ACHN (cell line): Measurements from ENCODE around the gene LHPP.

Source experiments
- DNase-seq: peaks from one replicate; pipeline ENCODE4 v3.0.0-alpha.2; 2015
- in situ Hi-C: cut with HindIII; loops from 2 replicates; pipeline ENCODE4 v1.10.0; 2017; ENCODE audit warnings: low sequenced_read_pairs, low pct_ligation_motif_present, low pct_unique_long_range_greater_than_20kb

LHPP gene

GRCh38 chr10:124465777-124466488 is 4.3 kb downstream of the LHPP start:
- in situ Hi-C loops, result no loop called here
- no peak for DNase-seq

DNA sequence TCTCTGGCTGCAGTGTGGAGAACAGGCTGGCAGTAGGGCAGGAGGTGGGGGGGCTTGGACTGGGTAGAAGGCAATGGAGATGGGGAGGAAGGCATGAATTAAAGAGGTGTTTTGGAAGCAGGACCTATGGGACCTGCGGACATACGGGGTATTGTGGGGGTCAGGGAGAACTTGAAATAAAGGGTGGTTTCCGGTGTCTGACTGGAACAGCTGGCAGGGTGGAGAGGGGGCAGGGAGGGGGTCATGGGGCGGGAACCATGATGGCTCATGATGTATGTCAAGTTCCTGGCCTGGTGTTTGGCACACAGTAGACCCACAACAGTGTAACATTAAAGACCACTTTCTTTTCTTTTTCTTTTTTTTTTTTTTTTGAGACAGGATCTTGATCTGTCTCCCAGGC is 5.5 kb downstream of the LHPP start:
- in situ Hi-C loops, result no loop called here
- DNase-seq, result no peak

- in situ Hi-C loops, result no loop called here
- no peak for DNase-seq
Observed at GRCh38 chr10:124468624-124469023, 7.0 kb downstream of the LHPP start.

- in situ Hi-C loops, result no loop called here
- DNase-seq, result no peak
Observed at GRCh38 chr10:124469956-124470484, 8.4 kb downstream of the LHPP start.

GRCh38 chr10:124470544-124471434 is 9.2 kb downstream of the LHPP start:
- in situ Hi-C loops, result no loop called here
- DNase-seq, result no peak

- no peak for DNase-seq
- in situ Hi-C loops, result no loop called here
Observed at GRCh38 chr10:124472071-124472470, 10.4 kb downstream of the LHPP start.

DNA sequence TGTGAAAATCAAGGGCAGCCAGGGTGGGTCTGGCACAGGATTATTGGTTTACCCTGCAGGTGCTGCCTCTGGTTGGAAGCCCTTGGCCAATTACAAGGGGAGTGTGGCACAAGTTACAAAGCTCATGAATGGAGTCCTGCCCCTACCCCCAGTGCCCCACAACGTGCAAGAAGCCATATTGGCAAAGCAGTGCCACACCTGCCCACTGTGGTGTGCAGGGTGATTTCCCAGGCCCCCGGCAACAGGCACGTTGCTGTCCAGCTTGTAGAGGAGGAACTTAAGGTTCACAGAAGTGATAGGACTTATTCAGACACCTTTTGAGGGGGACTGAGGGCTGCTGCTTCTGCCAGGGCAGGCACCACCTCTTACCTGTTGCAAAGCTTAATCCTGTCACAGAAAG is 11.4 kb downstream of the LHPP start:
- DNase-seq, result no peak
- in situ Hi-C loops, result no loop called here

DNA sequence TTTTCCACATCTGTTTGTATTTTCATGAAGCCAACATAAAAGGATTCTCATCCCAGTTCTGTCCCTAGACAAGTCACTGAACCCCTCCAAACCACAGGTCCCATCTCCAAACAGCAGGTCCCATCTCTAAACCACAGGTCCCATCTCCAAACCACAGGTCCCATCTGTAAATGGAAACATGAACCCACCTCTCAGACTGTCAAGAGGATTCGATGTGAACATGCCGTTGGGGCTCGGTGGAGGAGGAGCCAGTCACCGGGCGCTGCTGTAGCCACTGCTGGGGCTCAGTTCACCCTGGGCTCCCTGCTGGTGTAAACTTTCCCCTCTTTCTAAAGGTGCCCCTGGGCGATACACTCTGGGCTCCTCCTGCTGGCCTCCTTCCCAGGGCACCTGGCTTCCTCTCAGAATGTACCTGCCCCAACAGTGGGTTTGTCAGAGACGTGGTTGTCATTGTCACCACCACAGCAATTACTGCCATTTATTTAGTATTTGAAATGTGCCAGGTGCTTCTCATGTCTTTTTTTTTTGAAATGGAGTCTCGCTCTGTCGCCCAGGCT is 13.0 kb downstream of the LHPP start:
- DNase-seq, result no peak
- in situ Hi-C loops, result no loop called here

- DNase-seq, result no peak
- in situ Hi-C loops, result no loop called here
Observed at GRCh38 chr10:124476043-124476725, 14.6 kb downstream of the LHPP start.

GRCh38 chr10:124477614-124478363 is 16.2 kb downstream of the LHPP start:
- in situ Hi-C loops, result no loop called here
- no peak for DNase-seq

DNA sequence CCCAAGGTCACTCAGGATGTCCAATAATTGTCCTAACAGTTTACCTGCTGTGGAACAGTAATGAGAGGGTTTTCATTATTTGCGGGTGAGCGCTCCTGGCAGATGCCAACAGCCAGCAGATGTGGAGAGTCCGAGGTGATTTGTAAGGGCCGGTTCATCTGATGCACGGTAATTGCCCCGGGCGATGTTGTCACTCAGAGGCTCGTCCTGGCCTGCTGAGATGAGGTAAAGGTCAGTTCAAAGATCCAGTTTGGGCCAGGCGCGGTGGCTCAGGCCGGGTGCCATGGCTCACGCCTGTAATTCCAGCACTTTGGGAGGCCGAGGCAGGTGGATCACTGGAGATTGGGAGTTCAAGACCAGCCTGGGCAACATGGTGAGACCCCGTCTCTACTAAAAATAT is 16.9 kb downstream of the LHPP start:
- no peak for DNase-seq
- in situ Hi-C loops, result no loop called here

GRCh38 chr10:124480860-124481259 is 19.2 kb downstream of the LHPP start:
- in situ Hi-C loops, result no loop called here

DNA sequence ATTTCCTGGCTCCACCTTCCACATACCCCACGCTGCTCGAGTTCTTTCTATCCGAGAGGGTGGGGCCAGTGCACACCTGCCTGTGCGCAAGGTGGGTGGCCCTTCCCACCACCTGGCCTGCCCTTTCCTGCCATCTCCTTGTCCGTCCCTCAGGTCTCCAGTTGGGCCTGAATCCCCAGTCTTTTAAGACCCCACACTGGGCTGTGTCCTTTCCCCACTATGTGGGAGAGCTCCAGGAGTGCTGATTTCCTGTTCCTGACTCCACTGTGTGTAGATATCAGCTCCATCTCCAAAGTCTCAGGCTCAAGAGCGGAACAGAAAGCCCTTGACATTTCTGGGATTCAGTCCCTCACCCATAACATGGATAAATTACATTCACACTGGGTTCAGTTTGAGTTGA is 20.1 kb downstream of the LHPP start:
- in situ Hi-C loops, result no loop called here

More at GRCh38 chr10:124480860-124481259, 19.2 kb downstream of the LHPP start:
- DNase-seq, result no peak

DNA sequence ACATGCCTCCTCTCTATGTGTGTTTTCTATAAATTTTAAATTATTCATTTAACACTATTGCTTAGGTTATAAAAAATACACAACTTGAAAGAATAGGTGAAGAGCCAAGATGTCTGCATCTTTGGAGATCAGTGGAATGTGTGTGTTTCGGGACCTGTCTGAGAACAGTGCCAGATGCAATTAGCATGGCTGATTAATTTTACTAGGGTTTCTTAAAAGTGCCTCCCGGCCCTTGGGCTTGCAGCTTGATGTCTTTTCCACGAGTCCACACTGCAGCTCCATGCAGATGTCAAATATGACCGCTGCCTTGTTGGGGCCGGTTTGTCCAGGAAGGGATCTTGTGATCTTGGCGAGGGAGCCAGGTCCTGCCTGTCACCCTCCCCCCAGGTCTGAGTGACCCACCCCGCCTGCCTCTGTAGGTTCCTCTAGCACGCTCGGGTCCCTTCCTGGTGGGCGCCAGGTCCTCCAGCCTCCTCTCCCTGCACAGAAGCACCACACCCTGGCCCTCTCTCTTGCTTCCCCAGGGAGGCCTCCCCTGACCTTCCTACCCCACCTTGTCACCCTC is 20.7 kb downstream of the LHPP start:
- in situ Hi-C loops, result no loop called here
- DNase-seq, result no peak

More for the DNA sequence above, 20.1 kb downstream of the LHPP start:
- DNase-seq, result no peak

- in situ Hi-C loops, result no loop called here
- DNase-seq, result no peak
Observed at GRCh38 chr10:124482876-124483275, 21.3 kb downstream of the LHPP start.

GRCh38 chr10:124484031-124484430 is 22.4 kb downstream of the LHPP start:
- in situ Hi-C loops, result no loop called here
- DNase-seq, result no peak

DNA sequence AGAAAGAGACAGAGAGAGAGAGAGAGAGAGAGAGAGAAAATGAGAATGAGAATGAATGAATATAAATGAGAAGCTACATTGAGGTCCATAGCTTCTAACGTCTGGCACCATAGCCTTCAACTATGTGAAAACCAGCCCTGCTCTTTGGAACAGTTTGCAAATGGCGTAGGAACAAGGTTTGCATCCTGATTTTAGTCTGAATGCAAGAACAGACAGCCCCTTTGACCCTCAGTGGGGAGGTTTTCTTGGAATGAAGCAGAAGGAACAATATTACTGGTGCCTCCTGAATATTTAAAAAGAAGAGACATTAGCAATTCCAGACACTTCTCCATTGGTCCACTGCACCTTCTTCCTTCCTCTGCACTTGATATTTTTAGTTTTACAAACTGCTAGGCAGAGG is 23.0 kb downstream of the LHPP start:
- in situ Hi-C loops, result no loop called here
- DNase-seq, result no peak

DNA sequence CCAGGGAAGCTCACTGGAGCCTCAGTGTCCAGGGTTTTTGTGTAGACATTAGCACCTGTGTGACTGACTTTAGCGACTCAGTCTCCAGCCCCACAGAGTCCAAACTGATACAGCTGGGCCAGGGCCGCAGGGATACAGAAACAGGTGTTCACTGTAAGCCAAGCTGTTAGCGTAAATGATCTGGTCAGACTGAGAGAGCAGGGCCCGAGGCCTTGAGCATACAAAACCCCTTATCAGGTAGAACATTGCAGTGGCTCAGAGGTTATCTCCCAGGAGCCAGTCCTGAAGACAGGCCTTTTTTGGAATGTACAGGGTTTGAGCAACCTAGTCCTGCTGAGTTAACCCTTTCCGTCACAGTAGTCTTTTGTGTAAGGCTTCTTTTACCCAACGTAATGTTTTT is 25.0 kb downstream of the LHPP start:
- in situ Hi-C loops, result no loop called here
- no peak for DNase-seq
